Measurements from ENCODE around the gene PGK1.
"Not testable (repeated sequence)": the region's sequence is repeated elsewhere in the genome, so short reads cannot be mapped to it uniquely, and the experiment has no call there.

The PGK1 gene

GRCh38 chrX:78103623-78104446 lies at the start of gene PGK1:
PGK1 (plus strand) TSS chrX:78104248; CDS start chrX:78104341, 93 bp downstream.
- in situ Hi-C loops (cut with HindIII; ENCODE audit: low sequenced_read_pairs) = no loop called here

GRCh38 chrX:78063687-78064086 lies 40.4 kb upstream of the PGK1 start:
- in situ Hi-C loops (cut with HindIII; ENCODE audit: low sequenced_read_pairs) = no loop called here

DNA sequence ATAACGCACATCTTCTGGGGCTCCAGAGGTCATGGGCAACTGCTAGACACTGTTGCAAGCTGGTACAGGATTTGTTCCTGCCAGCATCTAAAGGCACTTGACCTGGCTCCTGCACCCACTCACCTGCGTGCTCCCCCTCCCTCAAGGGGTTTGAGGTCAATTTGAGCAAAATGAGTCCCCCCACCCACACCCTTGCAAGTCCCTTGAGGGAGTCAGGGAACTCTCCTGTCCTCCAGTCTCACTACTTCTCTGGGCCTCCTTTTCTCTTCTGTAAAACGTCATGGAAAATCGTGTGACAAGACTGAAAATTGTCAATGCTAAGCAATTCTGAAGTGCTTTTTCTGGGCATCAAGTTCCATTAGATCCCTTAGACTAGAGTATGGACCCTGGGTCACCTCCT lies 39.9 kb upstream of the PGK1 start:
- in situ Hi-C loops (cut with HindIII; ENCODE audit: low sequenced_read_pairs) = no loop called here

DNA sequence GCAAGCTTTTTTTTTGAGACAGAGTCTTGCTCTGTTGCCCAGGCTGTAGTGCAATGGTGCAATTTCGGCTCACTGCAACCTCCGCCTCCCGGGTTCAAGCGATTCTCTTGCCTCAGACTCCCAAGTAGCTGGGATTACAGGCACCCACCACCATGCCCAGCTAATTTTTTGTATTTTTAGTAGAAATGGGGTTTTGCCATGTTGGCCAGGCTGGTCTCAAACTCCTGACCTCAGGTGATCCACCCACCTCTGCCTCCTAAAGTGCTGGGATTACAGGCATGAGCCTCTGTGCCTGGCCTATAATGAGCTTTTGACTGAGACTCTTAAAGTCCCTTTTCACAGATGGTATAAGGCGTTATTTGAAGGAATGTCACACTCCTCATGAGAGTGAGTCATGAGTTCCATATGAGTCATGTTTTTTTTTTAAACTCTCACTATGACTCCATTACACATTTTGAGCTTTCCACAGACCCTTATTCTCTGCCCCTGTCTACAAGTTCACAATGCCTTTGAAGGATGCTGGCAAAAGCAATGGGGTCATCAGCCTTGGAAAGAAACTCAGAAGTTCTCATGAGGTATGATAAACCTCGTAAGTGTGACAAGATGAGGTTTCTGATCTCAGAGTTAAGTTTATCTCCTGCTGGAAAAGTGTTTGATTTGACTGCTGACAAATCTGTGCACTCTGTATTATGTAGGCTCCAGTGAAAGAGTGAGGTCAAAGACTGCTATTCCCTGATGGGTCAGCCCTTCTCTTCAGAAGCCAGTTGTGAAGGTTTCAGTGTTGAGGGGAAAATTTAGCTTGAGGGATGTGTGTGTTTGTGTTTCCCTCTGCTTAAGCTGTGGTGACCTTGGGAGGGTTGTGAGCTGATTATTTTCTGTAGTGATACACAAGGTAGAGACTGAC lies 39.1 kb upstream of the PGK1 start:
- in situ Hi-C loops (cut with HindIII; ENCODE audit: low sequenced_read_pairs) = not testable (repeated sequence)

DNA sequence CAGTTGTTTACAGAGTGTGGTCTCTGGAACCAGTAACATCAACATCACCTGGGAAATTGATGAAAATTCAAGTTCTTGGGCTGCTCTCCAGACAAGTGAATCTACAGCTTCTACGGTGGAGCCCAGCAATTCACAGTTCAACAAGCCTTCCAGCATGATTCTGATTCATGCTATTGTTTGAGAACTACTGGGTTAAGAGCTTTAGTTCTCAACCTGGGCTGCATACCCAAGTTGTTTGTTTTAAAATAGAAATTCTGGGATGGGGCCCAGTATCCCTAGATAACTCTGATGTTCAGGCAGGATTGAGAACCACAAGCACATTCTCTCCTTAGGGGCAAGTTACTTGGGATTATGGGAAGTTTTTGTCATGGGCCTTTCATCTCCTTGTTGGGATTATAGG lies 37.9 kb upstream of the PGK1 start:
- in situ Hi-C loops (cut with HindIII; ENCODE audit: low sequenced_read_pairs) = no loop called here

DNA sequence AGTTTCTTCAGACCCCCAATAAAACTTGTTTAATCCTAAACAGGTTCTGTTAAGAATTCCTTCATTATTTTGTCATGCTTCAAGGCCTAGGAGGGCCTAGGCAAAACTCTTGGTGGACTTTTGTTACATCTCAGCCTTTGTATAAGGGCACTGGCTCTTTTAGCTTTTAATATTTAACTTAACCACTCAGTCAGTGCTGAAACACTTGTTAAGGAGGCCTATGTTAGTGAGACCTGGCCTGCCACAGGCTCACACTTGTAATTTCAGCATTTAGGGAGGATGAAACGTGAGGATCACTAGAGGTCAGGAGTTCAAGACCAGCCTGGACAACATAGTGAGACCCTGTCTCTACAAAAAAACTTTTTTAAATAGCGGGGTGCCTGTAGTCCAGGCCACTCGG lies 32.7 kb upstream of the PGK1 start:
- in situ Hi-C loops (cut with HindIII; ENCODE audit: low sequenced_read_pairs) = no loop called here

DNA sequence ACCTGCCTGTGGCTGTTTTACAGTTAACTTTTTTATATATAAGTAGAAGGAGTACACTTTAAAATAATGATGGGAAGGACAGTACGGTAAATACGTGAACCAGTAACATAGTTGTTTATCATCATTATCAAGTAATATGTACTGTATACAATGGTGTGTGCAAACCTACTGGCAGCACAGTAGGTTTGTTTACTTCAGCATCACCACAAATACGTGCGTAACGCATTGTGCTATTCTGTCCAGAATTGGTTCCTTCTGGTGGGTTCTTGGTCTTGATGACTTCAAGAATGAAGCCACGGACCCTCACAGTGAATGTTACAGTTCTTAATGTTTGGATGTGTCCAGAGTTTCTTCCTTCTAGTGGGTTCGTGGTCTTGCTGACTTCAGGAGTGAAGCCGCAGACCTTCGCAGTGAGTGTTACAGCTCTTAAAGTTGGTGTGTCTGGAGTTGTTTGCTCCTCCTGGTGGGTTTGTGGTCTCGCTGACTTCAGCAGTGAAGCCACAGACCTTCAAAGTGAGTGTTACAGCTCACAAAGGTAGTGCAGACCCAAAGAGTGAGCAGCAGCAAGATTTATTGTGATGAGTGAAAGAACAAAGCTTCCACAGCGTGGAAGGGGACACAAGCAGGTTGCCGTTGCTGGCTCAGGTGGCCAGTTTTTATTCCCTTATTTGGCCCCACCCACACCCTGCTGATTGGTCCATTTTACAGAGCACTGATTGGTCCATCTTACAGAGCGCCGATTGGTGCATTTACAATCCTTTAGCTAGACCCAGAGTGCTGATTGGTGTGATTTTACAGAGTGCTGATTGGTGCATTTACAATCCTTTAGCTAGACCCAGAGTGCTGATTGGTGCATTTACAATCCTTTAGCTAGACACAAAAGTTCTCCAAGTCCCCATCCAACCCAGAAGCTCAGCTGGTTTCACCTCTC lies 30.6 kb upstream of the PGK1 start:
- in situ Hi-C loops (cut with HindIII; ENCODE audit: low sequenced_read_pairs) = not testable (repeated sequence)

DNA sequence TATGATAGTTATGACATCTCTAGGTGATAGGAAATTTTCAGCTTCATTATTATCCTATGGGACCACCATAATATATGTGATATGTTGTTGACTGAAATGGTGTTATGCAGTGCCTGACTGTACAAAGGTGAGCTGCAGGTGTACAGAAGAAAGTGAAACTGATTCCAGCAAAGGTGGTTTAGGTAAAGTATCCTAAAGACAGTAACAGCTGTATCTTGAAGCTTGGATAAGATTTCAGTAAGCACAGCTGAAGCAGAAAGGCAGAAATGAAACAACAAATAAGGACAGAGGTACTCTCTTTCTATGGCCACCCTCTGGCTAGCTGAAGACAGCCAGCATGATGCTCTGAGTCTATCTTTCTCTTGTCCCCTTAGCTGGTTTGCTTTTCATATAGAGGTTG lies 30.0 kb upstream of the PGK1 start:
- in situ Hi-C loops (cut with HindIII; ENCODE audit: low sequenced_read_pairs) = no loop called here

GRCh38 chrX:78075787-78076389 lies 28.2 kb upstream of the PGK1 start:
- in situ Hi-C loops (cut with HindIII; ENCODE audit: low sequenced_read_pairs) = no loop called here

- in situ Hi-C loops (cut with HindIII; ENCODE audit: low sequenced_read_pairs) = not testable (repeated sequence)
Measured at GRCh38 chrX:78081413-78081812, 22.6 kb upstream of the PGK1 start.

DNA sequence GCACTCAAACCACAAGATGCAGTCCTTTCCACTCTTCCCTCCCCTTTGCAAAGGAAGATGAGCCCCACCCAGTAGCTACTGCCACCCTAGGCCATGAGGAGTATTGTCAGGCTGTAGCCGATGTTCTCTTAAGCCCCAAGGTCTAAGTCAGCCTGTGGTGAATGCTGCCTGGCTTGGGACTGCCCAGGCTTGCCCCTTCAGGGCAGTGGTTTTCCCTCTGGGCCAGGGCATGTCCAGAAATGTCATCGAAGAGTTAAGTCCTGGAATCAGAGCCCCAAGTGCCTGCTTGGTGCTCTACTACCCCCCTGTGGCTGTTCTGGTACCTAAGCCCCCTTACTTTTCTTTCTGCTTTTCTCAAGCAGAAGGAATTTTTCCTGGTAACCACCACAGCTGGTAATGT lies 11.8 kb upstream of the PGK1 start:
- in situ Hi-C loops (cut with HindIII; ENCODE audit: low sequenced_read_pairs) = no loop called here

- in situ Hi-C loops (cut with HindIII; ENCODE audit: low sequenced_read_pairs) = no loop called here
Measured at GRCh38 chrX:78098108-78098507, 5.9 kb upstream of the PGK1 start.

- in situ Hi-C loops (cut with HindIII; ENCODE audit: low sequenced_read_pairs) = no loop called here
Measured at GRCh38 chrX:78102091-78102490, 2.0 kb upstream of the PGK1 start.

- in situ Hi-C loops (cut with HindIII; ENCODE audit: low sequenced_read_pairs) = no loop called here
Measured at GRCh38 chrX:78103001-78103622, 936 bp upstream of the PGK1 start.

DNA sequence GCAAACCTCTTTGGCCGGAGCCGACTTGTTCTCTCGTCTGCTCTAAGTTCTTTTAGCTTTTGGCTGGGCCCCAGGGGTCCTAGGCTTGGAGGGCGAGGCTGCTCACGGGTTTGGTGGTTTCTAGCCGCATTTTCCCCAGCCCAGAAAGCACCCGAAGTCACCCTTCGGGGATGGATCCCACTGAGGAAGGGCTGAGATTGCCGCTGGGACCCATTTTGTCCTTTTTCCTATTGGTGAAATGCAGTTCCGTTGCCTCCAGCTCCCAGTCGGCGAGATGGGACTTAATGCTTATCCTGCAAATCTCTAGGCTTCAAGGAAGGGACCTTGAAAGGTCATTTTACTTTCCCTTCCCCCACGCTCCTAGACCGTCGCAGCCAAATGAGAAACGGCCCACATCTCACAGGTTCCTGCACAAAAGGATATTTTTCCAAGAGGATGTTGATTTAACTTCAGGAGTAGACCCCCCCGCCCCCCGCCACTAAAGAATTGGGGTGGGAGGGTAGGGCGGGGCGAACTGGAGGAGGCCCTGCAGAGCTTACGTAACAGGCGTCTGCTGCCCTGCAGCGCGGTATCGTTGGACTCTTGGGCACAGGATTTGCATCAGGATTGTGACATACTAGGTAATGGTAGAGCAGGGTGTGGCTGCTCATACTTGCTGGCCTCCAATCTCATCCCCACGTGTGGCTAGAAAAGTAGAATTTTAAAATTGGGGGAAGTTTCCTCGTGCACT lies 564 bp downstream of the PGK1 start:
- in situ Hi-C loops (cut with HindIII; ENCODE audit: low sequenced_read_pairs) = no loop called here

GRCh38 chrX:78105944-78106650 lies 2.0 kb downstream of the PGK1 start:
- in situ Hi-C loops (cut with HindIII; ENCODE audit: low sequenced_read_pairs) = no loop called here

GRCh38 chrX:78106651-78106986 lies 2.6 kb downstream of the PGK1 start:
- in situ Hi-C loops (cut with HindIII; ENCODE audit: low sequenced_read_pairs) = no loop called here

DNA sequence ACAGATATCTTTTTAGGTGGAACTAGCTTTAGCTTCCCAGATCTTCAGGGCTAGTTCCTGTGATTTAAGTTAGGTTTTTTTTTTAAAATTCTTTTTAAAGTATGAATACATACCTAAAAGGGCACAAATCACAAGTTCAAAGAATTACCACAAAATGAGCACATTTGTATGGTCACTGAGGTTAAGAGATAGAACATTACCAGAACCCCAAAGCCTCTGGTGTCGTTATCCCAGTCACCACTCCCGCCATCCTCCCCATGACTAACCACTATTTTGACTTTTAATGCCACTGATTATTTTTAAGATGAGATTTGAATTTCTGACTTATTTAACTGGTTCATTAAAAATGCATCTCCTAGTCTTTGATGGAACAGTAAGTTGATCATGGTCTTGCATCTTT lies 5.4 kb downstream of the PGK1 start:
- in situ Hi-C loops (cut with HindIII; ENCODE audit: low sequenced_read_pairs) = no loop called here

Measured in endothelial cell of hepatic sinusoid (primary cell).